Head of caudate nucleus (tissue), 42 donors: ENCODE measurements around the gene MSRB1.
A peak's percentile ranks its signal among the peaks of the same experiment; 100 is the strongest.
"Not testable (repeated sequence)": the region's sequence is repeated elsewhere in the genome, so short reads cannot be mapped to it uniquely, and the experiment has no call there.

ENCODE experiments used
- DNase-seq, 42 donors: peaks; one replicate each; pipeline versions ENCODE4 v3.0.0 to v3.0.0-alpha.2; 2020 to 2021; ENCODE audit warnings: mixed read lengths in 7 of 42
- intact Hi-C: fragments of 100-400 bp; cut with DNase I; formaldehyde crosslinking; loops from one replicate; pipeline ENCODE4 v1.15.0; 2022

MSRB1 gene

DNA sequence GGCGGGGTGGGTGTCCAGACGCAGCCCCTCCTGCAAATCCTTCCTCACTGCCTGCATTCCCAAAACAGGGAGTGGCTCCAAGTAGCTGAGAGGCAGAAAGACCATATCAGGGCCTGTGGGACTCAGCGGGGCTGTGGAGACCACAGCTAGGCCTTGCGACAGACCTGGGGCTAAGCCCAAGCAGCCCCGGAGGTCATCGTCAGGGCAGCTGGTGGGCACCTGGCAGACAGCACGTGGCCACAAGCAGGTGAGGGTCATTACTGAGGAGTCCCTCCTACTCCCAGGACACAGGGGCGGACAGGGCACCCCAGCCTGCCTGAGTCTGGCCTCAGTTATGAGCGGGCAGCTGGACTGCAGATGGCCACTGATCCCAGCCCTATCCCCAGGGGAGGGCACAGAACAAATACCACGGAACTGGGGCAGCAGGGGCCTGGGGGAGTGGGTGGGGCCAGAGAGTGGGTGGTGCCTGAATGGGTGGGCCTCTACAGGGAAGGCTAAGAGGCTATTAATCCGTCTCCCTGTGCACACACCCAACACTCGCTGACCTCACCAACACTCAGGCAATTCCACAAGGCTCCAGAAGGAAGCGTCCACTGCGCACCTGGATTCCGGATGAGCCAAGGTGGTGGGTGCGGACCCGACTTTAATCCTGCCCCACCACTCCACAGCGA lies 33.3 kb downstream of the MSRB1 start:
- no peak for DNase-seq
- intact Hi-C loops: no loop called here

DNA sequence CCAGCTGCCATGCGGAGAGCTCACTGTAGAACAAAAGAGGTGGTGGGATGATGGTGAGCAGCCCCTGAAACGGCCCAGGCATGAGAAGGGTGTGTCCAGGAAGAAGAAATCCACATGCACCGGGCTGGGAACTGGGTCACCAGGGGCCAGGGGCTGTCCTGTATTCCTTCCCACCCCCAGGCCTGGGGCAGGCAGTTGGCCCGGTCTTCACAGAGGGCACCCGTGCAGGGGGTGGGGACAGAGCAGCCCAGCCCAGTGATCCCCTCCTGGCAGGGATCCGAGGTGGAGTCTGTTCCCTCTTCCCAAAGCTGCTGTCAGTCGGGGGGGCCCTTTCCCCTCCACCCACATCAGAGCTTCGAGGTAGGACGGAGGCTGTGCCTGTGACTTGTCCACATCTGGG lies 34.0 kb downstream of the MSRB1 start:
- no peak for DNase-seq
- intact Hi-C loops: no loop called here

DNA sequence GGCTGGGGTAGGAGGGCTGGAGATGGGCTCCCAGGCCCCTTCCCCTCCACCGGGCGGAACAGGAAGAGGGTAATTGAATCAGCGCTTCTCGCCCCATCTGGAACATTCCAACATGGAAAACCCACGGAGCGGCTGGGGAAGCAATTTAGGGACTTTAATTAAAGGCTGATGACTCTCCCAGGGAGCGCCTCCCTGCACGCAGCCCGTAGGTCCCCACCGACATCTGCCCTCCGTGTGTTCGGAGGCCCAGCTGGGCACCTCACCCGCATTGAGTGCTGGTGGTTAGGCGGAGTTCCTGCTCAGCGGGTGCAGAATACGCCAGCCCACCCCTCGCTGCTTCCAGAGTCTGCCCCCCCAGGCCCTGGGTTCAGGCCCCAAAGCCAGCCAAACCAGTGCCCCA lies 34.8 kb downstream of the MSRB1 start:
- no peak for DNase-seq
- intact Hi-C loops: no loop called here

DNA sequence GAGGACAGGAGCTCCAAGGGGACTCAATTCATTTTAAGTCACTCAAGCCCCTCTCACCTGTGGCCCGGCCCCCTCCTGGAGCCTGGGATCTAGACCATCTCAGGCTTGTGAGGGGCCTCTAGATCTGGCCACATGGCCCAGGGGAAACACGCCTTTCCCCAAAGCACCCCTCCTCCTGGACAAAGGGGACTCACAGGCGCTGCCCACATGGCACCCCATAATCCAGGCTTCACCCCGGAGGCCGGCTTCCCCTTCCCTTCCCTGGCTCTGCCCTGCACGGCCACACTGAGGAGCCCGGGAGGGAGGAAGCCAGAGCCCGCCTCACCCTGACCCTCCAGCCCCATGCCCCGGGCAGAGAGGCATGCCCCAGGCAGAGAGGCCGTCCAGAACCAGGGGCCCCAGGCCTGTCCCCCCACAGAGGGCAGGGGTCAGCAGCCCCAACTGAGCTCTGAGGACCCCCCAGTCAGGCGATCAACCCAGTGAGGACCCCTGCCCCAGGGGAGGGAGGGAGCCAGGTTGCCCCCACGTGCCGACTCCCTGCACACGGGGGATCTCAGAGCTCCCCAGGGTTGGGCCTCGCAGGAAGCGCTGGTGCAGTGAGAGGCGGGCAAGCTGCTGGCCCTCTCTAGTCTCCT lies 35.7 kb downstream of the MSRB1 start:
- DNase-seq: no peak
- intact Hi-C loops: no loop called here

DNA sequence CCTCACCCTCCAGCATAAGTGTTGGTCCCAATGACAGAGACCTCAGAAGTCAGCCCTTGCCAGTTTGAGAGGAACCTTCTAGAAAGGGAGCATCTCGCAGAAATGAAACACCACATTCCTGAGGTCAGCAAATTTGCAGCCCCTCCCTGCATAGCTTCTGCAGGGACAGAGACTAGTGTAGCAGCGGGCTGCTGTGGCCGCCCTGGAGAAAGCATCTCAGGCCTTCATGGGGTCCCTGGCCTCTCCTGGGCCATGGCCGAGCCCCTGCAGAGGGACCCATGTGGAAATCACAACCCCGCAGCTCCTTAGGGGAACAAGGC lies 36.2 kb downstream of the MSRB1 start:
- DNase-seq: no peak

DNA sequence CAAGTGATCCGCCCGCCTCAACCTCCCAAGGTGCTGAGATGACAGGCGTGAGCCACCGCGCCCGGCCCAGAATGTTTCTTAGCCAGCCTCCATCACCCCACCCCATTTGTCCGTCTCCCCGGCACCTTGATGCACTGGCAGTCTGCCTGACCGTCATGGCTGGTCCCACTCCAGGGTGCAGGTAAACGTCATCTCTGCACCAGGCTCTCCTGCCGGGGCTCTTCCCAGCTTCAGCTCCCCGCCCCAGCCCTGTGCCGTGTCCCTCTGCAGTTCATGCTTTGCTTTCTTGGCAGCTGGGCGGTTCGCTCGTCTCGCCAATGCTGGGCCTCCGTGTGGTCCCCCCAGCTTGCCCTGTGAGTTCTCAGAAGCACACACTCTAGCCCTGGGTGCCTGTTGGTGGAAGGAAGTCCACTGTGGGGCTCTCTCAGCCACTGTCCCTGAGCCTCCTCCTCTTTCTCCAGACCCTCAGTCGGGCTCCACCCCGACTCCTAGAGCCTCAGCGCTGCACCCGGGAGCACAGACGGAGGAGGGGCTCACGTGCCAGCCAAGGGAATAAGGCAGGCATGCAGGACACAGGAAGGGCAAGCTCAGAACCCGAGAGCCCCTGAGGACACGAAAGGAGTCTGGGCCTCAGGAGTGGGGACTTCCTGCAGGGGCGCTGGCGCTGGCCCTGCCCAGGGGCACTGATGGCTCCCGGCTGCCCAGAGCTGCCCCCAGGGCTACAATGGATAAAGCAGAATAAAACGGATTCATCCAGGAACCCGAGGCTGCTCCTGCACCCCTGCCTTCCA lies 36.7 kb downstream of the MSRB1 start:
- no peak for DNase-seq
- intact Hi-C loops: no loop called here

More for the DNA sequence above, 36.2 kb downstream of the MSRB1 start:
- intact Hi-C loops: no loop called here

DNA sequence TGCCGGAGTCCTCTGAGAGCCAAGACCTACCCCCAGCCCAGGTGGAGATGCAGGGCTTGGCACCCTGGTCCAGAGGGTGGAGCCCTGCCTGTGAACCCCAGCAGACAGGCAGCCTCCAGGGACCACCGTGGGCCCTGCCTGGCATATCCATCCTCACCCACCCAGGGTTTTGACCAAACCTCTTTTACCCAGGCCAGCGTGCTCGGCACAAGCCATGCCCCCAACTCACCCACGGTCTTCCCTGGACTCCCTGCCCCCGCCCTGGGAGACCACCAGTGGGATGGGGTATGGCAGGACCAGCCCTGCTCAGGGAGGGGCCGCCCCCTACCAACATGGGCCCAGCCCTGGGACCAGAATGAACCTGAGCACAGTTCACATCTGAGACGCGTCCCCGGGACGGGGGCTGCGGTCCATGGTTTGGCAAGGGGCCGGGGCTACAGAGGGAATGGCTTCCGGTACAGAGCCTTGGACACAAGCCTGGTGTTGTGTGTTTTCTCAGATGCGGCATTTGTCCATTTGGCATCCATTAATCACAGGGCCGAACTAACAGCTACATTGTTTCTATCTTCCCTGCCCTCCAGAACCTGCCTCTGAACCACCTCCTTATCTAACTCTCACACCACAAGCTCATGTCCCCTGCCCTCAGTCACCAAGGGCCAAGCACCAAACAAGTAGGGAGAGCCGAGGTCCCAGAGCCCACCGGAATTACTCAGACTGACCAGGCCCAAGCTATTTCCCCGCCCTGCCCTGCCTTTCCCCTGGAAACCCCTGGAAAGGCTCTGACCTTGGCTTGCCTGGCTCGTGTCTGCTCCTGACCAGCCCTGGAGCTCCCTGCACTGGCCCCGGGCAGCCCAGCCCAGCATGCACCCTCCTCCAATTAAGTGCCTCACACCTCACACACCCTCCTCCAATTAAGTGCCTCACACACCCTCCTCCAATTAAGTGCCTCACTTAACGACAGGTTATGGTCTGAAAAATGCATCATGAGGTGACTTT lies 38.9 kb downstream of the MSRB1 start:
- intact Hi-C loops: no loop called here
- no peak for DNase-seq

DNA sequence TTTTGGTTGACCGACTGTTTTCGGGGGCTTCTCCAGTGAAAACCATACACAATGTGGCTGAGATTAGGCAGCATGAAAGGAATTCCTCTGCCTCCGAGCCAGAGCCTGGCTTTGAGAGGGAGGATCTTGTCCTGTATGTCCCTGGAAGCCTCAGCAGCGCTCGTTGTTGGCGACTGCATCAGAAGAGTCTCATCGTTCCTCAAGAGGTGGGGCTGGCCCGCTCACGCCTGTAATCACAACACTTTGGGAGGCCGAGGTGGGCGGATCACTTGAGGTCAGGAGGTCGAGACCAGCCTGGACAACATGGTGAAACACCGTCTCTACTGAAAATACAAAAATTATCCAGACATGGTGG lies 39.8 kb downstream of the MSRB1 start:
- DNase-seq: no peak
- intact Hi-C loops: no loop called here

DNA sequence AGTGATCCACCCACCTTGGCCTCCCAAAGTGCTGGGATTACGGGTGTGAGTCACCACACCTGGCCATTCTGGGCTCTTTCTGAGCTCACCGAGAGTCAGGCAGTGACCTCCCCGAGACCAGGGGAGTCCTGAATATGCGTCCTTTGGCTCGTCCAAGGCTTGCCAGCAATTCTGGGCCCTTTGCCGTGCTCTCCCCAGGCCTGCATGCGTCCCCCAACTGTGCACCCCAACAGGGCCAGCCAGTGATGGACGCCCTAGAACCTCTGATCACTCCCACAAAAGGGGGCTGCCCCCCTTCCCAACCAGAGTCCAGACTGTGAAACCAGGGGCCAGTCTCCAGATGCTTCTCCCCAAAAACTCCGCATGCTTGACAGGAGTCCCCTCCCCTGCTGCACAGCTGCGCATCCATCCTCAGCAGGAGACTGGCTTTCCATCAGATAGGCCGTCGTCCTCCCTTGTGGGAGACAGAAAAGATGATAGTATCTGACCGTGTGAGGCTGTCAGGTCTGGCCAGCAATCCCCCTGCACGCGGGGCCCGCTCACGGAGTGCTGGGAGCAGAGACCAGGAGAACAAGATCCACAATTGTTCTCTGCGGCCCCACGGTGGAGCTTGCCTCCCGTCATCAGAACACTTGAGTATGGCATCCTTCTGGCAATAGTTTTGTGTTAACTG lies 40.3 kb downstream of the MSRB1 start:
- intact Hi-C loops: no loop called here
- no peak for DNase-seq

DNA sequence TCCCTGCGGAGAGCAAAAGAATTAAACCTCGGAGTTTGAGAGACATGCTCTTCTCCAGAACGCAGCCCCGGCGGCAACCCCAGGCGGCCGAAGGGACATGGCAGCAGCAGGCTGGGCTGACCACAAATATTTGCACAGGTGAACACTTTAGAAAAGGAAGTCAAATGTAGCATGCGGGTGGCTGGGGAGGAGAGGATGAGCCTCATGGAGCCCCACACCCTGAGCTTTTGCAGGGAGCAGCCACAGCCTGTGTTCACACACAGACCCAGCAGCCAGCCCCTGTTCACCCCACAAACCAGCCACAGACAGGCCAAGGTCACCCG lies 42.6 kb downstream of the MSRB1 start:
- DNase-seq: no peak
- intact Hi-C loops: no loop called here

DNA sequence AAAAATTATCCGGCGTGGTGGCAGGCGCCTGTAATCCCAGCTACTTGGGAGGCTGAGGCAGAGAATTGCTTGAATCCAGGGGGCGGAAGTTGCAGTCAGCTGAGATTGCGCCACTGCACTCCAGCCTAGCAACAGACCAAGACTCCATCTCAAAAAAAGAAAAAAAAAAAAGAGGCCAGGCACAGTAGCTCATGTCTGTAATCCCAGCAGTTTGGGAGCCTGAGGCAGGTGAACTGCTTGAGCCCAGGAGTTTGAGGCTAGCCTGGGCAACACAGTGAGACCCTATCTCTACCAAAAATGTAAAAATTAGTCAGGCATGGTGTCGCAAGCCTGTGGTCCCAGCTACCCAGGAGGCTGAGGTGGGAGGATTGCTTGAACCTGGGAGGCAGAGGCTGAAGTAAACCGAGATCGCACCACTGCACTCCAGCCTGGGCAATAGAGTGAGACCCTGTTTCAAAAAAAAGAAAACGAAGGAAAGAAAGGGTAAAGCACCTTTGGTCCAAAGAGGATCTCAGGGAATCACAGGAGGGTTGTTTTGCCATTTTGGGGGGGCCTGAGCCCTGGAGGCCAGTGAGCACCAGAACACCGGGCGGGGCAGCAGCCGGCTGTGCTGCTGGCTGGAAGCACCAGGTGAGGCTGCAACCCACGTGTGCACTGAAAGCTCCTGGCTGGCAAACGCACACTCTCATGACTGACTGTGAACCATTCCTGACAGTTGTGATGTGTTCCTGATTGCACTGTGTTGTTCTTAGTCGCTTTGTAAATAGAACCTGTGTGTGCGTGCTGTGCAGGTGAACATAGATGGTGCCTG lies 43.2 kb downstream of the MSRB1 start:
- intact Hi-C loops: no loop called here
- no peak for DNase-seq

DNA sequence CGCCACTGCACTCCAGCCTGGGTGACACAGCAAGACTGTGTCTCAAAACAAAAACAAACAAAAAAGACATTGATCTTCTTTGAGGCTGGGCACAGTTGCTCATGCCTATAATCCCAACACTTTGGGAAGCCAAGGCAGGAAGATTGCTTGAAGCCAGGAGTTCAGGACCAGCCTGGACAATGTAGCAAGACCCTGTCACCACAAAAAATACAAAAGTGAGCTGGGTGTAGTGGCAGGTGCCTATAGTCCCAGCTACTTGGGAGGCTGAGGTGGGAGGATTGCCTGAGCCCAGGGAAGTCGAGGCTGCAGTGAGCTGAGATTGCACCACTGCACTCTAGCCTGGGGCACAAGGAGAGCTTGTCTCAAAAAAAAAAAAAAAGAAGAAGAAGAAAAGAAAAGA lies 45.3 kb downstream of the MSRB1 start:
- DNase-seq, intact Hi-C loops: not testable (repeated sequence)

DNA sequence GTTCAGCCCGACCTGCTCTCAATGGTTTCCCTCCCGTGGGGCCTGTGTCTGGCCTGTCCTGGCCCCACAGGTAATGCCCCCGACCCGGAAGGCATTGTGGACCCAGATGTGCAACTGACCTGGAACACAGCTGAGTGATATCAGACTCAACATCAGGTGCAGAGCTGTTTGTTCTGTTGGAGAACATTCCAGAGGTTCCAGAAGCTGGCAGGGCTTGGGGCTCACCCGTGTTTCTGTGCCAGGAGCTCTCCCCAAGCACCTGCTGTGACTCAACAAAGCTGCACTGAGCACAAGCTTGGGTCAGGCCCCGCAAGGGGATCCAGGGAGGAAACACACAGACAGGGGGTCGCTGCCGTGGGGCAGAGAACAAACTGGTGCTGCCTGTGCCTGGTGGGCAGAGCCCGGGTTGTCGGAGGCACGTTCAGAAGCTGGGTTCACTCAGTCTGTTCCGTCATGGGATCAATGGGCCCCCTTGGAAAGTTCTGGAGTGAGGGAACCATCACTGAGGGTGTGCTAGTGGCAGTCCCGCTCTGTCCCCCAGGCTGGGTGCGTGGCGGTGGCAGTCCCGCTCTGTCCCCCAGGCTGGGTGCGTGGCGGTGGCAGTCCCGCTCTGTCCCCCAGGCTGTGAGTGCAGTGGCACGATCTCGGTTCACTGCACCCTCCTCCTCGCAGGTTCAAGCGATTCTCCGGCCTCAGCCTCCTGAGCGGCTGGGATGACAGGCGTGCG lies 46.9 kb downstream of the MSRB1 start:
- DNase-seq: no peak
- intact Hi-C loops: no loop called here

DNA sequence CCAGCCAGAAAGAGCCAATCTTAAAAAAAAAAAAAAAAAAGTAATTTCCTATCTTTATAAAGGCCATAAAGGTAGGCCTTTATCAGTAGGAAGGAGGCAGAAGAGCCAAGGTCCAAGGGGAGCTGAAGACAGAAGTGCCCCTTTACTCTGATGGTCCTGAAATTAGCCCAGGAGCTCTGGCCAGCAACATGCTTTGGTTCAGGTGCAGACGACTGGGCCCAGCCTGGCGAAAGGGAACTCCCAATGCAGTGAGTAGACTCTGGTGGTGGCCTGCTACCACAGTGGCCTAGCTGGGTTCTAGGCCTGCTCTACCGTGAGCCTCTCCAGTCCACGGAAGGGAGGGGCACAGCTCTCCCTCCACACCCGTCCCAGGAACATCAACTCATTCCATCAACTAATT lies 47.9 kb downstream of the MSRB1 start:
- no peak for DNase-seq
- intact Hi-C loops: no loop called here

DNA sequence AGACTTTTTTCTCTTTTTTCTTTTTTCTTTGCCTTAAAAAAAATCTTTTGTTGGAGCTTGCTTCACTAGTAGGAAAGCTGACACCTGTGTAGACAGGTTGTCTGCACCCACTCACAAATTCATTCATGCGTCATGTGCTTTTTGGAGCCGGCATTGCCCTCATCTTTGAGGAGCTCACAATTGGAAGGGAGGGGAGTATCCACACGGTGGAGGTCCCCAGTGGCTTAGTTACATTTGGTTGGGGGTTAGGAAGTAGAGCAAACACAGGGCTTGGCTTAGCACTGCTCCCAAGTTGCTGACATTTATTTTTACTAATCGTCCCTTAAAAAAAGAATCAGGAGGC lies 52.3 kb downstream of the MSRB1 start:
- intact Hi-C loops: no loop called here
- peak in 26 of 42 donors; percentile 7 to 75 (median 36) for DNase-seq

DNA sequence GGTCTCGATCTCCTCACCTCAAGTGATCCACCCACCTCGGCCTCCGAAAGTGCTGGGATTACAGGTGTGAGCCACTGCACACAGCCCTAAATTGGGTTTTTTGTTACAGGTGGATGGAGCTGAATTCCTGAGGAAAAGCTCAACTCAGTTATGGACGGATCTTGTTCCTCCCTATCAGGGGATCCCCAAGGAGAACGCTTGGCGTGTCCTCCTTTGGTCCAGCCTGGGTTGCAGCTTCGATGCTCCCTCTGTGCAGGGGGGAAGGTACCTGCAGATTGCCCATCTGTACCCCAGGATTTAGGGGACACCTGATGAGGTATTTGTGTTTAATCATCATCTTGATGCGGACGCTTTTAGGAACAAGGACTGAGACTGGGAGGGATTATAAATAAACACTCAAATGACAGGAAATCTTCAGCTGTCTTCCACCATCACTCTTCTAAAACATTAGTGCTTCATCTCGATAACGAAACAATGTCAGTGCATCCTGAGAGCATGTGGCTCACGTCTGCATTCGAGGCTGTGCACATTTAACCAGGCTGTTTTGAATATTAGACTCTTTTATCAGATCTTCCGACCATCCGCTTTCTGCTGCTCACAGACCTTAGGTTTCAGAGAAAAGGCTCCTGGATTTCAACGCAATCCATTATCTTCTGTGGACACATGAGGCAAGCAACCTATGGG lies 52.8 kb downstream of the MSRB1 start:
- no peak for DNase-seq
- intact Hi-C loops: no loop called here
